Measurements from ENCODE around the gene SETD4.

The SETD4 gene

DNA sequence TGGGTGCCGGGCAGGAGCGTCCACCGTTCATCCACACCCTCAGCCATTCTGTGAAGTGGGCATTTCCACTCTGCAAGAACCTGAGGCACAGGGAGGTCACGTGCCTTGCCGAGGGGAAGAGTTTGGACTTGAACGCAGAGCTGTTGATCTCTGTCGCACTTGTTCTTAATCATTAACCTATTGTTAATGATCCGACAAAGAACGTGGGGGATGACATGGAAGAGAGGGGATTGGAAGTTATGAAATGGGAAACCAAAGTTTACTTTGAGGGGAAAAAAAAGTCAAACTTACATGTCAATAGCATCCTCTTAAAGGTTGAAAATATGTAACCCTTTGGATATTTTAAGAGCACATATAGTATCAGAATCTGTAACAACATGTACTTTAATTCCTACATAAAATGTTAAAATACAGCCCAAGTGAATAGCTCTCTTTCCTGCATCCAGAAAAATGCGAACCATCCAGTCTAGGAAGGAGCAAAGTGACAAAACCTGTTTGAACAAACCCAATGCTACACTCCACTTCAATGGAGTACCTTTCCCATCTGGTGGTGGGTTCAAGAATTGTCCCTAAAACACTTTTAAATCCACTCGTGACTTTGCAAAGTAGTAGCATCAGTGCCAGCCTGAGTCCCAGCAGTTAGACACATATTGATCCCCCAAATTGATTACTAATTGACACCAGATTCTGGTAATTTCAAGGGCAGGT, 75.5 kb downstream of the SETD4 start:
- H3K4me3 ChIP-seq (ENCODE audit: low read depth, low read length) = no peak overlapping the region
- TF ChIP-seq, protein P1, sequence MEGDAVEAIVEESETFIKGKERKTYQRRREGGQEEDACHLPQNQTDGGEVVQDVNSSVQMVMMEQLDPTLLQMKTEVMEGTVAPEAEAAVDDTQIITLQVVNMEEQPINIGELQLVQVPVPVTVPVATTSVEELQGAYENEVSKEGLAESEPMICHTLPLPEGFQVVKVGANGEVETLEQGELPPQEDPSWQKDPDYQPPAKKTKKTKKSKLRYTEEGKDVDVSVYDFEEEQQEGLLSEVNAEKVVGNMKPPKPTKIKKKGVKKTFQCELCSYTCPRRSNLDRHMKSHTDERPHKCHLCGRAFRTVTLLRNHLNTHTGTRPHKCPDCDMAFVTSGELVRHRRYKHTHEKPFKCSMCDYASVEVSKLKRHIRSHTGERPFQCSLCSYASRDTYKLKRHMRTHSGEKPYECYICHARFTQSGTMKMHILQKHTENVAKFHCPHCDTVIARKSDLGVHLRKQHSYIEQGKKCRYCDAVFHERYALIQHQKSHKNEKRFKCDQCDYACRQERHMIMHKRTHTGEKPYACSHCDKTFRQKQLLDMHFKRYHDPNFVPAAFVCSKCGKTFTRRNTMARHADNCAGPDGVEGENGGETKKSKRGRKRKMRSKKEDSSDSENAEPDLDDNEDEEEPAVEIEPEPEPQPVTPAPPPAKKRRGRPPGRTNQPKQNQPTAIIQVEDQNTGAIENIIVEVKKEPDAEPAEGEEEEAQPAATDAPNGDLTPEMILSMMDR (conservative IDR thresholded peaks at IDR 0.05; ENCODE audit: low read depth, low read length) = no peak
- DNase-seq (ENCODE audit: low read depth) = no peak
